Natural killer cell (primary cell): ENCODE data around the gene SEMA4C. TPM values are rescaled to one million over a fixed set of nuclear protein-coding genes. Genes with fewer than 3 reads are reported as not detected.

Experiments used
- ATAC-seq, 3 donors: fragments of 150-1000 bp in 2 of 3; fragments of 200-7000 bp in 1 of 3; cut with Tn5 transposase; 1 replicate in 1 of 3; 2 replicates in 2 of 3; pipeline ENCODE4 v1.10.0; 2021; ENCODE audit warnings: mild to moderate bottlenecking in 2 of 3, moderate library complexity in 2 of 3
- DNase-seq, 2 donors: peaks; one replicate each; pipeline versions ENCODE4 v3.0.0 to v3.0.0-alpha.2; 2013 to 2021; ENCODE audit warnings: mixed read lengths in 1 of 2
- H3K27ac ChIP-seq: one replicate; pipeline ENCODE4 v1.5.1; 2013; ENCODE audit warnings: mild to moderate bottlenecking, low read length
- H3K27me3 ChIP-seq: one replicate; pipeline ENCODE4 v1.6.1; 2013; ENCODE audit warnings: low read length; ENCODE audit not compliant: control insufficient read depth, insufficient read depth
- H3K36me3 ChIP-seq: one replicate; pipeline ENCODE4 v1.6.1; 2013; ENCODE audit warnings: low read length; ENCODE audit not compliant: control insufficient read depth, insufficient read depth
- H3K4me1 ChIP-seq: one replicate; pipeline ENCODE4 v1.6.1; 2013; ENCODE audit warnings: low read length; ENCODE audit not compliant: control insufficient read depth, insufficient read depth
- H3K4me3 ChIP-seq: one replicate; pipeline ENCODE4 v1.5.1; 2013; ENCODE audit warnings: low read length
- H3K9me3 ChIP-seq: one replicate; pipeline ENCODE4 v1.6.1; 2013; ENCODE audit warnings: low read length; ENCODE audit not compliant: control insufficient read depth, insufficient read depth
- H3K27ac Mint-ChIP-seq, 2 donors: one replicate each; pipeline ENCODE4 v1.8.0; 2022; ENCODE audit warnings: mild to moderate bottlenecking in 2 of 2, mixed read lengths in 2 of 2, moderate library complexity in 1 of 2
- H3K27me3 Mint-ChIP-seq, 2 donors: one replicate each; pipeline ENCODE4 v1.8.0; 2022; ENCODE audit warnings: low read depth in 2 of 2, mixed read lengths in 2 of 2
- H3K36me3 Mint-ChIP-seq: one replicate; pipeline ENCODE4 v1.8.0; 2022; ENCODE audit warnings: mixed read lengths
- H3K4me1 Mint-ChIP-seq, 2 donors: one replicate each; pipeline ENCODE4 v1.8.0; 2022; ENCODE audit warnings: mixed read lengths in 2 of 2
- H3K4me3 Mint-ChIP-seq: one replicate; pipeline ENCODE4 v1.8.0; 2022; ENCODE audit warnings: mild to moderate bottlenecking, moderate library complexity, mixed read lengths
- H3K9me3 Mint-ChIP-seq, 2 donors: one replicate each; pipeline ENCODE4 v1.8.0; 2022; ENCODE audit warnings: mixed read lengths in 2 of 2
- WGBS: methylation state at CpG from one replicate; pipeline ENCODE4 v1.1.7; 2013; ENCODE audit warnings: missing lambda C conversion rate; ENCODE audit not compliant: insufficient coverage; 5-methylcytosine and 5-hydroxymethylcytosine counted together
- intact Hi-C: fragments of 100-400 bp; cut with micrococcal nuclease; formaldehyde crosslinking; loops from one replicate; pipeline ENCODE4 v1.14.2; 2022
- total RNA-seq, 4 donors: library from RNA; stranded (reverse); fragments of 120-200 nt in 1 of 4; gene quantifications; one replicate each; pipeline versions ENCODE4 v1.2.3 to v1.2.4, GENCODE V29; 2013 to 2022
- TF ChIP-seq, protein P1 (sequence below): fragments of 200-600 bp; IDR thresholded peaks from one replicate; pipeline ENCODE4 v1.8.0; 2022; ENCODE audit warnings: antibody characterized with exemption

Gene SEMA4C
- total RNA-seq, 3 donors from 2014 or later (not counting 1 experiment from before 2014, with no cell fraction given): 51.8 to 78.1 (median 65.8) TPM

DNA sequence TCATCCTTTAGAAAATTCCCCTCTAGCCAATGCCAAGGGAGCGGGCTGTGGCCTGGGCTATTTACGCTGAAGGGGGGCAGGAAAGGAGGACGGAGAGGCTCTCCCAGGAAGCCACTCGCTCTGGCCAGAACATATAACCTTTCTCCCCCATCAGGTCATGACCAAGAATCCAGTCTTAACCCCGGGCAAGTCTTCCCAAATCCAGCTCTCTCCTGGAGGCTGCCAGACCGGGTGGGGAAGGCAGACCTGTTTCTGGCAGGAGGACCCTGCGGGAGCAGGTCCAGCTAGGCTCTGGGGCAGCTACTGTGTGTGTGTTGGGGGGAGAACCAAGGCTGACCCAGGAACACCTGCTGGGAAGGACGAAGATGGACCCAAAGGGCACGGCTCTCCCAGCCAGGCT lies 13.4 kb upstream of the SEMA4C start:
- peaks cover 4 to 14% of the 10 kb centered on the region in 2 donors for H3K4me1 Mint-ChIP-seq
- WGBS: 95% methylated on average over 9 of the region's 9 CpGs
- no peaks in the 10 kb centered on the region for H3K9me3 Mint-ChIP-seq
- Histone ChIP-seq H3K4me1 (peaks cover 22% of the 10 kb centered on the region), H3K27ac (no peak overlapping the region), H3K4me3 (no peak overlapping the region), H3K27me3 (no peaks in the 10 kb centered on the region), H3K36me3 (no peaks in the 10 kb centered on the region), H3K9me3 (no peaks in the 10 kb centered on the region)
- no peak overlapping the region for H3K27ac Mint-ChIP-seq
- ATAC-seq (no peak), DNase-seq (no peak)
- H3K27me3 Mint-ChIP-seq: no peaks in the 10 kb centered on the region
- intact Hi-C loops: no loop called here
- no peaks in the 10 kb centered on the region for H3K36me3 Mint-ChIP-seq
- TF ChIP-seq, protein P1, sequence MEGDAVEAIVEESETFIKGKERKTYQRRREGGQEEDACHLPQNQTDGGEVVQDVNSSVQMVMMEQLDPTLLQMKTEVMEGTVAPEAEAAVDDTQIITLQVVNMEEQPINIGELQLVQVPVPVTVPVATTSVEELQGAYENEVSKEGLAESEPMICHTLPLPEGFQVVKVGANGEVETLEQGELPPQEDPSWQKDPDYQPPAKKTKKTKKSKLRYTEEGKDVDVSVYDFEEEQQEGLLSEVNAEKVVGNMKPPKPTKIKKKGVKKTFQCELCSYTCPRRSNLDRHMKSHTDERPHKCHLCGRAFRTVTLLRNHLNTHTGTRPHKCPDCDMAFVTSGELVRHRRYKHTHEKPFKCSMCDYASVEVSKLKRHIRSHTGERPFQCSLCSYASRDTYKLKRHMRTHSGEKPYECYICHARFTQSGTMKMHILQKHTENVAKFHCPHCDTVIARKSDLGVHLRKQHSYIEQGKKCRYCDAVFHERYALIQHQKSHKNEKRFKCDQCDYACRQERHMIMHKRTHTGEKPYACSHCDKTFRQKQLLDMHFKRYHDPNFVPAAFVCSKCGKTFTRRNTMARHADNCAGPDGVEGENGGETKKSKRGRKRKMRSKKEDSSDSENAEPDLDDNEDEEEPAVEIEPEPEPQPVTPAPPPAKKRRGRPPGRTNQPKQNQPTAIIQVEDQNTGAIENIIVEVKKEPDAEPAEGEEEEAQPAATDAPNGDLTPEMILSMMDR: no peak
- H3K4me3 Mint-ChIP-seq: no peak overlapping the region

DNA sequence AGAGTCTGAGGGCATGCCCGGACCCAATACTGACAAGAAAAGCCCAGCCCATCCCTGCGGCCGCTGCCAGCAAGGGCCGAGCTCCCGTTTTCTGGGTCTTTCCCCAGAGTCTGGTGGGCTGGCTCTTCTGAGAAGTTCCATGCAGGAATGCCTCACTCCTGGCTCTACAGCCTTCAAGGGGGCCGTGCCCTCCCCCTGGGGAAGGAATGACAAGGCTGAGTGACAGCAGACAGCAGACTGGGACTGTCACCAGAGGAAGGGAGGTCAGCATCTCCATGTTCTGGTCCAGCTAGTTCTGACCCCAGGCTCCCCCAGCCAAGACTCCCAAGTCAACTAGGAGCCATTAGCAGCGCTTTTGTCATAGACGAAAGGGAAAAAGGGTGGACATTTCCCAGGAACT lies 13.0 kb upstream of the SEMA4C start:
- no peak overlapping the region for H3K4me3 Mint-ChIP-seq
- H3K4me3 ChIP-seq: no peak overlapping the region
- DNase-seq (no peak), ATAC-seq (no peak)
- no peaks in the 10 kb centered on the region for H3K27me3 Mint-ChIP-seq
- no peak overlapping the region for H3K27ac ChIP-seq
- no peaks in the 10 kb centered on the region for H3K36me3 ChIP-seq
- 88% methylated on average over 8 of the region's 8 CpGs for WGBS
- peaks cover 19% of the 10 kb centered on the region for H3K4me1 ChIP-seq
- H3K27ac Mint-ChIP-seq: no peak overlapping the region
- H3K27me3 ChIP-seq: no peaks in the 10 kb centered on the region
- H3K4me1 Mint-ChIP-seq: peaks cover under 1 to 10% of the 10 kb centered on the region in 2 donors
- no peaks in the 10 kb centered on the region for H3K9me3 Mint-ChIP-seq
- TF ChIP-seq, protein P1: no peak
- H3K36me3 Mint-ChIP-seq: no peaks in the 10 kb centered on the region
- intact Hi-C loops: no loop called here
- H3K9me3 ChIP-seq: no peaks in the 10 kb centered on the region

DNA sequence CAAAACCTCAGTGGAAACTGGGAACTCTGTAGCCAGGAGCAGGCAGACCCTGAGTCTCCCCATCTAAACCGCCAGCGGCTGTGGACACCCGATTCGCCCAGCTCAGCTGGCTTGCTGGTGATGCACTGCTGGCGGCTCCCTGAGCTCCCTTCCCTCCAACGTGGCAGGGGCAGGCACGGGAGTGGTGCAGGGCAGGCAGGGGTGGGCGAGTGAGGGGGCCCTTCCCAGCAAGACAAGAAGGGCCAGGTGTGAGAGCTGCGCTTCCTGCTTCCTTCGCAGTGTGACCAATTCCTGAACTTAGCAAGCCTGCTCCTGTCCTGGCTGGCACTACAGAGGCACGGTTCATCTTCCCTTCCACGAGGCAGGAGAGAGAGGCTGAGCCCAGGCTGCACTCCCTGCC lies 12.3 kb upstream of the SEMA4C start:
- H3K4me1 ChIP-seq: peaks cover 20% of the 10 kb centered on the region
- H3K4me3 ChIP-seq: no peak overlapping the region
- H3K9me3 ChIP-seq: no peaks in the 10 kb centered on the region
- intact Hi-C loops: no loop called here
- H3K36me3 ChIP-seq: no peaks in the 10 kb centered on the region
- H3K9me3 Mint-ChIP-seq: no peaks in the 10 kb centered on the region
- ATAC-seq: no peak
- 80% methylated on average over 12 of the region's 12 CpGs for WGBS
- H3K27ac ChIP-seq: no peak overlapping the region
- no peak overlapping the region for H3K27ac Mint-ChIP-seq
- H3K27me3 Mint-ChIP-seq: no peaks in the 10 kb centered on the region
- no peak for DNase-seq
- no peaks in the 10 kb centered on the region for H3K27me3 ChIP-seq
- H3K4me3 Mint-ChIP-seq: no peak overlapping the region
- no peaks in the 10 kb centered on the region for H3K36me3 Mint-ChIP-seq
- H3K4me1 Mint-ChIP-seq: peaks cover 0 to 7% of the 10 kb centered on the region in 2 donors
- TF ChIP-seq, protein P1: no peak
